NCI-H1092 (cell line): Measurements from ENCODE around the gene RCN2.
"Not testable (repeated sequence)": the region's sequence is repeated elsewhere in the genome, so short reads cannot be mapped to it uniquely, and the experiment has no call there.

Experiments used
- DNase-seq: peaks from one replicate; lab custom pipeline; 2025; lab: John Stamatoyannopoulos, UW

The RCN2 gene

DNA sequence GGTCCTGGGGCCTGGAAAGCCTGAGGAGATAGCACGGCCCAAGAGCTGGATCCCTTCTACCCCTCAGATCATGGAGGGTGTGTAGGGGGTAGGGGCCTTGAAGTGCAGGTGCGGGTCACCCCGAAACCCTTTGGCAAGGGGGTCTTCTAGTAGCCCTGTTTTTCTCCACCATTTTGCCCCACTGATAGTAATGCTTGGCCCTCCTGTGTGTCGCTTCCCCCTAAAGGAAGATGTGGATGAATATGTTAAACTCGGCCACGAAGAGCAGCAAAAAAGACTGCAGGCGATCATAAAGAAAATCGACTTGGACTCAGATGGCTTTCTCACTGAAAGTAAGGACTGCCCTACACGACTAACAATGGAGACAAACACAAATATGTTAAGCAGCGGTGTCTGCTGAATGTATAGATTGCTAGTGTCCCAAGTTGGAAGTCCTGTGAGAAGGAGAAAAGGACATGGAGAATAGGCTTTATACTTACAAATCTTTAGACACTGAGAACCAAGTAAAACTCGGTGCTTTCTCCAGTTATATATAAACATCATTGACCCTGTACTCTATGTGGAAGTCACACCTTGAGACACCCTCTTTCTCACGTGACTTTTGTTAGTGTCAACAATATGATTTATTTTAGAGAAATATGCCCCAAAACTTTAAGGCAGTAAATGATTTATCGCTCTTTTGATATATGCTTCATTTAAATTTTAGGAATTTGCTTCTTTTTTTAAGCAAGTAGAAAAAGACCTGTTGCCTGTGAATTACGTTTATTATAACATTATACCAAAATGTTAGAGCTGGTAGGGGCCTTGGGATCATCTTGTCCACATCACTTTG, 802 bp downstream of the RCN2 start:
- DNase-seq = no peak

DNA sequence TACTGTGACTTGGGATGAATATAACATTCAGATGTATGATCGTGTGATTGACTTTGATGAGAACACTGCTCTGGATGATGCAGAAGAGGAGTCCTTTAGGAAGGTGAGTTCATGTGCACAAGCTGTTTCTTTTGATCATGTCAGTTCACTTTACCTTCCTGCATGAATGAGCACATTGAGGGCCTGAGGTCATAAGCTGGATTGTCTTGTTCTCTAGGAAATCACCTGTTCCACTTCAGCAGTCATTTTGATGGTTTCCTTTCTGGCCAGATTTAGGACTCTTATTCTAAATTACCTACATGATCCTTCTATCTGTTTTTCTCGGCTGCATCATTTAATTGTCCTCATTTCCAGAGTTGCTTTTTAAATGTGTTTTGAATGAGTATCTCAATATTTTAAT, 4.1 kb downstream of the RCN2 start:
- no peak for DNase-seq

DNA sequence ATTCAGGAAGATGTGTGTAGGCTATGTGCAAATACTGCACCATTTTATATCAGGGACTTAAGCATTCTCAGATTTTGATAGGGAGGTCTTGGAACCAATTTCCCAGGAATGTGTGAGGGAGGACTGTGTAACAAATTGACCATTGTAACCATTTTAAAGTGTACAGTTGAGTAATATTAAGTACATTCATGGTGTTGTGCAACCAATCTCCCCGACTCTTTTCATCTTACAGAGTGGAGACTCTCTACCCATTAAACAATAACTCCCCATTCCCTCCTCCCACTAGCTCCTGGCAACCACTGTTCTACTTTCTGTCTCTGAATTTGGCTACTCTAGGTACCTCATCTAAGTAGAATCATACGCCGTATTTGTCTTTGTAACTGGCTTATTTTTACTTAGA, 5.1 kb downstream of the RCN2 start:
- no peak for DNase-seq

DNA sequence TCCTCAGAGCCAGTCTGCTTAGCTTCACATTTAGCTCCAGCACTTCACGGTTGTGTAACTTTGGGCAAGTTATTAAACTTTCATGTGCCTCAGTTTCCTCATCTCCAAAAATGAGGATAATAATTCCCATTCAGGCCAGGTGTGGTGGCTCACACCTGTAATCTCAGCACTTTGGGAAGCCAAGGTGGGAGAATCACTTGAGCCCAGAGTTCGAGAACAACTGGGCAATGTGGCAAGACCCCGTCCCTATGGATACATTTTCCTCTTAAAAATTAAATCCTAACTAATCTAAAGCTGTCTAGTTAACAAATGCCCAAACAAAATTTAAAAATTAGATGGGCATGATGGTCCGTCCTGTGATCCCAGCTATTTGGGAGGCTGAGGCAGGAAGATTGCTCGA, 7.2 kb downstream of the RCN2 start:
- DNase-seq = no peak

DNA sequence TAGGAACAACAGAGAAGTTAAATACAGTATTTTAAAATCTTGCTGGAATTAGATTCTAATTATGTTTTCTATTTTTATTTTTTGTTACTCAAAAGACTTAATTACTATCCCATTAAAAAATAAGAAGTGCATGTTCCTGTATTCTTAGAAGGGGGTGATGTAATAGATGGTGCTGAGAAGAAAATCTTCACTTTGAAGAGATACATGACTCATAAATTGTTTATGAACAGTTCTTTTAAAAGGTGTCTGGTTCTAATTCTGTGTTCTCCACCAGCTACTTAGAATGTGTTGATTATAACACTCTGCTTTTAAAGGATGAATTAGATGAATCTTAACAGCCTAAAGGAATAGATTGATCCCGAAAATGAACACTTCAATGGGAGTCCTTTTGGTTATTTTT, 8.2 kb downstream of the RCN2 start:
- DNase-seq = no peak

DNA sequence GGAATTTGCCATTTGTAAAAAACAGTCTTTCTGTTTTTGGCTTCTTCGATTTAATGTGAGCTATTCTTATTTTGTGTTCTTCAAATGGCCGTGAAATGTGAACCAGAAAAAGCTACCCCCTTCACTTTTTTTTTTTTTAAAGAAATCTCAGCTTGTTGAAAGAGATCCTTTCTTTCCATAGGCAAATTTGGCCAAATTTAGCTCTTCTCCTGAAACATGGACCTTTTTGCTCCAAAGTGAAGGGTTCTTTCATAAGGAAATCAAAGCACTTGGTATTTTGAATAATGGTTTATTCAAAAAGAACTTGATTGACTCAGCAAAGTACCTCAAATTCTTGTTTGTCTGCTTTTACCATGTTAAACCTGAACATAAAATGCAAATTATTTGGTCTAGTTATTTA, 10.1 kb downstream of the RCN2 start:
- DNase-seq = no peak

DNA sequence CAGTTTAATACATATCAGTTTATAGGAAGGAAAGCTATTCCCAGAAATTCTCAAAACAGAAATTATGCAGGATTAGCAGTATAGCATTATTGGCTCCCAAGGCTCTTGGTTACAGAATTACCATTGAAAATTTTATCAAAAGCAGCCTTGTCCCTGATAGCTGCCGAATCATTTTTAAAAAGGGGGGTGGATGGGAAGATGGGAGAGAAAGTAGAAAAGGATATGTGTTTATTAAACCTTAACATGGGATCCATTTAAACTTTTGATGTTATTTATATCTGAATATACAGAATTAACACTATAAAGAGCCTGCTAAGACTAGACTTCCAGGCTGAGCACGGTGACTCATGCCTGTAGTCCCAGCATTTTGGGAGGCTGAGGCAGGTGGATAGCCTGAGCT, 10.8 kb downstream of the RCN2 start:
- no peak for DNase-seq

DNA sequence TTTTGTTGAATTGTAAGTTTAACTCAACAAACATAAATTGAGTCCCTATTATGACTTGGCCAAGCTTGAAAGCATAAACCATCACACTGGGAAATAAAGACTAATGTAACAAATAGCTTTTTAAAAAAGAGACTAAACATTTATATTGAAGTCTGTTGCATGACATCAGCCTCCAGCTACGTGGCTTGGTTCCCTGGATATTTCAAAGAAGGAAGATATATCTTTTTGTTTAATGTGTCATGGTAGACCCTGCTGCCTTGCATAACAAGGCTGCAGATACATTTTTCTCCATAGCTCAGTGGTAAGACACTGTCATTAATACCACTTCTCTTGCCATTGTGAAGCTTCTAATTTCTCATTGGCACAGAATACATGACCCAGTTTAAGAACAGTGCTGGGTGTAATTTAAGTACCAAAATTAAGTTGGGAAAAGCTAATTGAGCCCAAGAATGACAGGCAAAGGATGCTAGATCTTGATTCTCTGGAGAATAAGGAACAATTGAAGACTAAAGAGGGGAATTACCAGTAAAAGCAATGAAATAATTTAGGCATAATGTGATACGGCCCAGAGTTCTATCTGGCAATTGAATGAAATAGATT, 14.0 kb downstream of the RCN2 start:
- DNase-seq = no peak

DNA sequence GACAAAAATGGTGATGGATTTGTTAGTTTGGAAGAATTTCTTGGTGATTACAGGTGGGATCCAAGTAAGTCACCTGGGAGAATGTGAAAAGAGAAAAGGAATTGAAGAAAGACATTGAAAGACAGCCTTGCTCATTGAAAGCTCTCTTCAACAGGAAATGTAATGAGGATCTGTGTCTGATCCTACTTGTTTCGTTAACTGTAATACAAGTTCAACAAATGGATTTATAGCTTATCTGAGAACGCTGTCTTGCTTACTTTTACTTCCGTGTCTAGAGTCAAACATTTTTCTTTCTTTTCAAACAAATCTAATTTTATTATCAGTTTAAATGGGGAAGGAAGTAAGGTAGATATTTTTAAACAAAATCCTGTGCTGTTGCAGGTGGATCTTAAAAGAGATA, 15.9 kb downstream of the RCN2 start:
- no peak for DNase-seq

DNA sequence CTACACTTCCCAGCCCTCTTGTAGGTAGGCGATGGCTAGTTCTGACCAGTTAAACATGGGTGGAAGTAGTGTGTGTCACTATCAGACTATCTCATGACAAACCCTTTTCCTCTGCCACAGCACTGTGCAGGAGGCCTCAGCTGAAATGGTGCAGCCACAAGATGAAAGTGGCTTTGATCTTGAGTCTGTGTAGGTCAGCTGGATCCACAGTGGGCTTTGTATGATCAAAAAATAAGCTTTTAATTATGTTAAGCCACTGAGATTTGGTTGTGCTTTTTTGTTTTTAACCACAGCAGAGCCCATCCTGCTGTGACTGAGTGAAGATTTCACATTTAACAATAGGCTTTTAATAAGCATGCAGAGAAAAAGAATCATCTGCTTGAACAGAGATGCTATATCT, 19.7 kb downstream of the RCN2 start:
- DNase-seq = no peak

DNA sequence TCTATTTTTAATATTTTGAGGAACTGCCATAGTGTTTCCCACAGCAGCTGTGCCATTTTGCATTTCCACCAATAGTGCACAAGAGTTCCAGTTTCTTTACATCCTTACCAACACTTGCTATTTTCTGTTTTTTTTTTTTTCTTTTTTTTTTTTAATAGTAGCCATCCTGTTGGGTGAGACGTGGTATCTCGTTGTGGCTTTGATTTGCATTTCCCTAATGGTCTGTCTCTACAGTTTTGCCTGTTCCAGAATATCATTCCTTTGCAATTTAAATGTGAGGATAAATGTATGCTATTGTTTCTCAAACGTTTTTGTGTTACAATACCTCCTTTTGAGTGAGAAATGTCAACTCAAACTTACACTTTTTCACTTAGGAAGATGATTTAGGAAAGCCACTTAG, 22.4 kb downstream of the RCN2 start:
- no peak for DNase-seq

DNA sequence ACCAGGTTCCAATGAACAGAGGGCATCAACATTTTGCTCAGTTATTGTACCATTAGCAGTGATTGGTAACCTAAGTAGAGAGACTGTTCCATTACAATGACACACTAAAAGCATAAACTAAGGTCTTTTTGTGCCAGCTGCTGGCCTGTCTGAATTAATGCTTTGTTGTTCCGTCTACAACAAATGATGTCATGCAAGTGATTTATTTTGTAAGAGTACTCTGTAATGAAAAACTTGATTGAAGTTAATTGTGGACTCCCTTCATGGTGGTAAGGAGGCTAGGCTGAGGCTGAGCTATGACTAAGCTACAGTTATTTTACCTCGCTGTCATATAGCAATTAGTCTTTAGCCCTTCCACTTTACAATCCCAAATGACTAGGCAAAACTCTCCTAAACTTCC, 23.2 kb downstream of the RCN2 start:
- DNase-seq = no peak

DNA sequence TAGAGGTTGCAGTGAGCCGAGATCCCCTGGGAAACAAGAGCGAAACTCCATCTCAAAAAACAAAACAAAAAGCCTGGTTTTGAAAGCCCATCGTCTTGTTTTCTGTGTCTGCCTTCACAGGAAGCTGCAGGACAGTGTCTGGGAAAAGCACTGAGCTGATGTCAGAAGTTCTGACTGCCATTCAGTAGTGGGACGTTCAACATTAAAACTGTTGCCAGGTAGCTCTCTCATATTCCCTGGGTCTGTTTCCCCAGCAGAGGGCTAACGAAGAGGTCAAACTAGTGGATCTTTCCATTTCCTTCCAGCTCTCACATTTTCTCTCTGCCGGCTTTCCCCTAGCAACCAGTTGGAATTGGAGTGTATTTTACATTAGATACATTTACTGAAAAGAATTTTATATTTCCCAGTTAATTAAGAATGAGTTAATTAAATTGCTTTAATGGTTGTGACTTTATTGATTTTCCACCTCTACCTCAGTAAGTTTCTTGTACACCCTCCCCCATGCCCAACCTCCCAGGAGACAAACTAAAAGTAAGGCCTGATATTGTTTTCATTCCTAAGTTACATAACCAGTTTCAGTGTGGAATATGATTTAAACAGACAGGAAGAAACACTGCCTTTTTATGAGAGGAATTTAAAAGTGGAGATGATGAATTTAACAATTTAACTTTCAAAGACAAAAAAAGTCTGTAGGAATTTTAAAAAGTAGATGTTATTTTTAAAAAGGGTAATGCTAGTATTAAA, 29.9 kb downstream of the RCN2 start:
- DNase-seq = no peak

DNA sequence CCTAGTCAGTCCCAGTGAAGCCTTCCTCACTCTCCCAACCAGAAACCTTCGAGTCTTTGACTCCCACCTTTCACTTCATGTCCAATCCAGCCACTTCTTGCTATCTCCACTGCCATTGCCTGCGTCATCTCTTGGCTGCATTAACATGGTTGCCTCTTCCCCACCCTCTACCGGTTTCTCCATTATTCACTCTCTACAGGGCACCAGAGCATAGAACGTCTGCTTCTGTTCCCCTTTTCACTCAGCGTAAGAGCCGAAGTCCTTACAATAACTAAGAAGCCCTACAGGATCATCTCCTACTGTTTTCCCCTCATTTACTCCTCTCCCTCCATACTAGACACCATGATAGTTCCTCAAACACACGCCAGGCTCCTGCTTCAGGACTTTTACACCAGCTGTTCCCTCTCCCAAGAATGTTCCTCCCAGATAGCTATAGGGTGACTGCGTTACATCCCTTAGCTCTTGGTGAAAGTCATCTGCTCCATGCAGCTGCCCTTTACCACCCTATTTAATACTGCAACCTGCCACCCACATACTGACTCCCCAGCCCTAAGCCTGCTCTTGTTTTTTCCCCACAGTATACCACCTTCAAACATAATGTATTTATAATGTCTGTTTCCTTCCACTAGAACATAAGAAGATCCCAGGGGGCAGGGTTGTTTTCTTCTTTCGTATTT, 30.9 kb downstream of the RCN2 start:
- DNase-seq = no peak

DNA sequence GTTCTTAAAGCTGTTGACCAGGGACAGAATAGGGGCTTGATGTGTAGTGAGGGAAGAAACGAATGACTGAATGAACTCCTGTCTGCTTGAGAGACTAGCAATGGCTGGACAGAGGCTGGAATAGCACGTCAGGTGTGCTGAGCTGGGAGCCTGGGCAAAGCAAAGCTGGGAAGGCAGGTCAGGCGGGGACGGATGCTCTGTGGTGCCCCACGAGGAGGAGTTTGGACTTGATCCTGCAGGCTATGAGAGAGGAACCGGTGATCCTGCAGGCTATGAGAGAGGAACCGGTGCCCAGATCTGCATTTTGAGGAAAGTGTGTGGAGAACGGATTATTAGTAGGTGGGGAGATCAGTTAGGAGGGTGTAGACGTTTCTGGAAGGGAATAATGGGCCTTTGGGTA, 32.0 kb downstream of the RCN2 start:
- DNase-seq = no peak

DNA sequence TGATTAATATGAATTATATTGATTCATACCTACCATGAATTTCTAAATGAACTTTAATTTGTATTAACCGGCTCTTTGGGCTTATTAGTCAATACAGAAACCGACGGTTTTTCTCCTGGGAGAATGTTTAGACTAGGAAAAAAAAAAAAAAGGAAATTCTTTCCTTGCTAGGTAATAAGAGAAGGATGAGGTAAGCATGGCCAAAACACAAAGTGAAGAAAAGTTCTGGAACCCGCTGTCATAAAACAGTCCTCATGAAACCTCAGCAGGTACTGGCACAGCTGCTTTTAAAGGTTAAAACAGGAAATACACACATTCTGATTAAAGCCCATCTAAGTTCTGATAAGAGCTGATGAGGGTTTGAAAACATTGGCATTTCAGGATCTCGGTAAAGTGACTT, 32.6 kb downstream of the RCN2 start:
- no peak for DNase-seq

DNA sequence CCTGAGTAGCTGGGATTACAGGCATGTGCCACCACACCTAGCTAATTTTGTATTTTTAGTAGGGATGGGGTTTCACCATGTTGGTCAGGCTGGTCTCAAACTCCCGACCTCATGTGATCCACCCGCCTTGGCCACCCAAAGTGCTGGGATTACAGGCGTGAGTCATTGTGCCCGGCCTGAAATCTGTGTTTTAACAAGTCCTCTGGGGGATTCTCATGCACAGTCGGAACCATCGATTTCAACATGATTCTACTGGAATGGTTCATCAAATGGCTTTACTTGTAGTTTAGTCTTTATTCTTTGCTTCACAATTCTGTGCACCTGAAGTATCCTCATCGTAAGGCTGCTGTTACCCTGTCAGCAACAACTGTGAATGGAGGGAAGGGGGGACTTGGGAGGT, 34.5 kb downstream of the RCN2 start:
- not testable (repeated sequence) for DNase-seq

DNA sequence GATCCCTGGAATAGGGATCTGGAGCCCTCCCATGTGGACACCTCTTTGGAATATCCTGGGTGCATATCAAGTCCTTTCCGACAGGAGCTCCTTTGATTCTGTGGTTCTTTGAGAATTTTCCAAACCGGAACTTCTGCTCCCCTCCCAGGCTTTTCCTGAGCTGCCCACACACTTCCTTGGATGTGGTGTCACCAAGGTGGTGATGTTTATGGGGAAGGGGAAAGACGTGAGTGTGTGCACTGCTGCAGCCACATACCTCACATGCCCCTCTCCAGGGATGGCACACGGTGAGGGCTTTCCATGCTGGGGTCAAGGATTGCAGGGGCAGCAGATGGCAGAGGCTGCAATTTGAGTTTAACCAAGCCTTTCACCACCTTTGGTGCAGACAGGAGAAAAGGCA, 35.5 kb downstream of the RCN2 start:
- DNase-seq = no peak

DNA sequence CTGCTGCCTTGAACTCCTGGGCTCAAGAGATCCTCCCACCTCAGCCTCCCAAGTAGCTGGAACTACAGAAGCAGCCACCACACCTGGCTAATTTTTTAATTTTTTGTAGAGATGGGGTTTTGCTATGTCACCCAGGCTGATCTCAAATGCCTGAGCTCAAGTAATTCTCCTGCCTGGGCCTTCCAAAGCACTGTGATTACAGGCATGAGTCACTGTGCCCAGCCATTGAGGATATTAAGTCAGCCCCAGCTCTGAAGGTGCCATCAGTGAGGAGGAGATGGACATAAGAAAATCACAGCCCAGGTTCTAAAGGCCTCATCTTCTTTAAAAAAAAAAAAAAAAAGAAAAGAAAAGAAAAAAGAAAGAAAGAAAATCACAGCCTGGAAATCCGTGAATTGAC, 36.8 kb downstream of the RCN2 start:
- DNase-seq = no peak

DNA sequence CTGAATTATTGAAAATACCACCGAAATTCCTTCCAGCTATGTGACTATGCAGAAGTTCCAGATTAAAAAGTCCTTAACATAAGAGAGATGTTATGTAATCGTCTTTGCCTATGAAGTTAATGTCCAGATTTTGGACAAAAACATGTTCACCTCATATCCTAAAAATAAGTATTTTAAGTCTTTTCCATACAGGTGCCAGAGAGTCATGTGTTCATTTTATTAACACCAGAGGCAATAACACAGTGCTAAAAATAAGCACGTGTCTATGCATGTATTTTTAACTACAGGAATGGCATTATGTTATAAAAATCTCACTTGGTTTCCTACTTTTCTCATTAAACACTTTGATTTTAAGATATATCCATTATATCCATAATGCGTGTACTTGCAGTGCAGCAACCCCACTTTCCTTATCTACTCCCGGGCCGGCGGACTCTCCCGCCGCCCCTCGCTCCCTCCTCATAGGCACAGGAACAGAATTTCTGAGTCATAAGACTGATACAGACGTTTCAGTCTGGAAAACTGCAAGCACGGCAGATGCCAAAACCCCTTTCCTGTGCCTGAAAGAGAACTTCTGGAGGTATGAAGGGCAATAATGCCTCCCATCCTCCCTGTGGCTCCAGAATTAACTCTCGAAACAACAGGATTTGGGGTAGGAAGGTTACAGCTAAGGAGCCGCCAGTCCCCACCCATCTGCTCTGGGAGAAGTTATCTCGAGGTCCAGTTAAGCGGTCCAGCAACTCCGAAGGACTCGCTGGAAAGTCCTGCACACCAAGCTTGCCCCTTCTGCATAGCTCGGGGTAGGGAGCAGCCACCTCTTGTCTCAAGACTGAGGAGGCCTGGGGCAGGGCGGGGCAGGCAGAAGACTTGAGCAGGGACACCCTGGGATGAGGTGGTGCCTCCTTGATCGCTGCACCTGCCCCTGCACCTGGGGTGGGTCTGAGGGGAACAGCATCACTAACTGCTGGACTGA, 41.1 kb downstream of the RCN2 start:
- no peak for DNase-seq

DNA sequence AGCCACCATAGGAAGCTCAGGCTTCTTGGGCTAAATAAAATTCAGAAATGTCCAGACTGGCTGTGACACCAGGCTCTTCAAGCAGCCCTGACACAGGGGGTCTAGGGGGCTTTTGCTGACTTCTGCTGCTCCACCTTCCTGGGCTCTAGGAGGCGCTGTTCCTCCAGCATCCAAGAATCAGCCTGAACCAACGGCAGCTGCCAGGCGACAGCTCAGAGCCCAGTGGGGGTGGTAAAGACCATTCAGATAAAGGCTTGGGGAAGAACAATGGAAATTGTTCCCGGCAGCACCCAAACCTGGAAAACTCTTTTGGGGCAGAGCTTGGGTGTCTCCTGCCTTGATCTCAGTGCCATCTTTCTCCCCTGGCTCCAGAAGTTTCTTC, 41.8 kb downstream of the RCN2 start:
- no peak for DNase-seq

DNA sequence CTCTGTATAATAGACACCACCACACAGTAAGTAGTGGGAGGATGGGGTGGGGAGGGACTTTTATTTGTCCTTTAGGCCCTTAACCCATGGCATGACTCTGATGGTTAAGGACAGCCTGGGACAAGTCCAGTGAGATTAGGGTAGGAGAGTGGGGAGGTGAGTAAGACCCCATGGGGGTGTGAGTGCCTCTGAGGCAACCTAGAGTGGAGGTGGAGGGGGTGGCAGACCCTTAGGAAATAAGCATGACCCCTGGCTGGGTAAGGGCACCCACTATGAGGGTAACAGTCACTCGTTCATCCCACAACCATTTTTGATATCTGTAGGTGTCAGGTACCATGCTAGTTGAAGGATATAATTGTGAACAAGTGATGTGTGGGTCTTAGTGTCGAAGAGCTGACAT, 42.4 kb downstream of the RCN2 start:
- no peak for DNase-seq
